A673 (cell line): Measurements from ENCODE around the gene ENOX2. TPM values are rescaled to one million over a fixed set of nuclear protein-coding genes. Genes with fewer than 3 reads are reported as not detected.

Experiments
- BruUV-seq: library from RNA; stranded (reverse); fragments of 400-500 nt; replicated peaks from 2 replicates; lab custom pipeline; 2021; lab: Mats Ljungman, UMichigan
- CTCF ChIA-PET: fragments of 300-600 bp; sonication (Branson Sonifier 250); formaldehyde crosslinking; loops from one replicate; lab custom pipeline; 2022; ENCODE audit warnings: antibody characterized with exemption; lab: Charles Lee
- POLR2A ChIA-PET: fragments of 300-600 bp; sonication (Branson Sonifier 250); formaldehyde crosslinking; loops from one replicate; lab custom pipeline; 2022; ENCODE audit warnings: antibody characterized with exemption; ENCODE audit not compliant: low non-redundant PET; lab: Charles Lee
- DNase-seq: peaks from one replicate; pipeline ENCODE4 v3.0.0-alpha.2; 2015; ENCODE audit warnings: low spot score
- H3K27ac ChIP-seq: fragments of 200-600 bp; sonication (generic); 2 replicates; pipeline ENCODE4 v1.5.1; 2016; ENCODE audit warnings: mixed run types, low read depth, mild to moderate bottlenecking, mixed read lengths, antibody characterized with exemption, low read length; ENCODE audit not compliant: poor library complexity, severe bottlenecking
- H3K27me3 ChIP-seq: fragments of 200-600 bp; sonication (generic); replicated peaks from 2 replicates; pipeline ENCODE4 v1.6.1; 2017; ENCODE audit warnings: mixed run types, low read depth, mild to moderate bottlenecking, mixed read lengths, antibody characterized with exemption, low read length; ENCODE audit not compliant: insufficient read depth, poor library complexity
- H3K36me3 ChIP-seq: fragments of 200-600 bp; sonication (generic); 2 replicates; pipeline ENCODE4 v1.6.1; 2016; ENCODE audit warnings: mixed run types, mild to moderate bottlenecking, mixed read lengths, antibody characterized with exemption, low read length; ENCODE audit not compliant: insufficient read depth, poor library complexity, severe bottlenecking
- H3K4me1 ChIP-seq: fragments of 200-600 bp; sonication (generic); 2 replicates; pipeline ENCODE4 v1.6.1; 2017; ENCODE audit warnings: mixed run types, mild to moderate bottlenecking, mixed read lengths, antibody characterized with exemption, low read length; ENCODE audit not compliant: insufficient read depth, poor library complexity, severe bottlenecking
- H3K4me3 ChIP-seq: fragments of 200-600 bp; sonication (generic); 2 replicates; pipeline ENCODE4 v1.5.1; 2016; ENCODE audit warnings: low read depth, mixed run types, mild to moderate bottlenecking, mixed read lengths, low read length; ENCODE audit not compliant: poor library complexity, severe bottlenecking
- H3K9me3 ChIP-seq: fragments of 200-600 bp; sonication (generic); 2 replicates; pipeline ENCODE4 v1.6.1; 2016; ENCODE audit warnings: mixed run types, low read depth, mild to moderate bottlenecking, mixed read lengths, antibody characterized with exemption, low read length; ENCODE audit not compliant: poor library complexity, severe bottlenecking
- CTCF ChIP-seq: fragments of 300-800, 200-600 bp; sonication (generic); conservative IDR thresholded peaks from 2 replicates; pipeline ENCODE4 v1.5.1; 2017; ENCODE audit warnings: low read depth, mild to moderate bottlenecking, antibody characterized with exemption, low read length, moderate library complexity, mixed read lengths
- EZH2 ChIP-seq: fragments of 200-600 bp; sonication (generic); IDR thresholded peaks from 2 replicates; pipeline ENCODE4 v1.6.1; 2017; ENCODE audit warnings: borderline replicate concordance, low read depth, mild to moderate bottlenecking, mixed read lengths, antibody characterized with exemption, low read length; ENCODE audit not compliant: poor library complexity, severe bottlenecking
- intact Hi-C: fragments of 100-400 bp; cut with micrococcal nuclease; formaldehyde crosslinking; loops from one replicate; pipeline ENCODE4 v1.10.0; 2022; ENCODE audit not compliant: unreplicated experiment
- total RNA-seq: library from RNA; stranded (reverse); gene quantifications from 2 replicates; pipeline ENCODE4 v1.2.3, GENCODE V29; 2021

ENOX2 gene
- total RNA-seq, 1 experiment from 2014 or later, result 12.9 TPM

GRCh38 chrX:130789793-130790192, 113.2 kb downstream of the ENOX2 start:
- no peak for DNase-seq
- H3K9me3 ChIP-seq, result no peaks in the 10 kb centered on the region
- H3K27ac ChIP-seq, result no peak overlapping the region
- POLR2A ChIA-PET, result no interaction called here
- BruUV-seq, result no TSS peak
- no peak overlapping the region for H3K4me3 ChIP-seq
- intact Hi-C loops, result no loop called here
- CTCF ChIA-PET, result no interaction called here
- H3K27me3 ChIP-seq, result no peaks in the 10 kb centered on the region
- TF ChIP-seq EZH2, result no peak
- no peak for TF ChIP-seq CTCF
- H3K36me3 ChIP-seq, result no peaks in the 10 kb centered on the region
- no peaks in the 10 kb centered on the region for H3K4me1 ChIP-seq

- ChIA-PET CTCF (no interaction called here), POLR2A (no interaction called here)
- H3K27me3 ChIP-seq, result no peaks in the 10 kb centered on the region
- H3K4me1 ChIP-seq, result no peaks in the 10 kb centered on the region
- no TSS peak for BruUV-seq
- no peak overlapping the region for H3K4me3 ChIP-seq
- no peak for DNase-seq
- intact Hi-C loops, result no loop called here
- H3K27ac ChIP-seq, result no peak overlapping the region
- H3K36me3 ChIP-seq, result no peaks in the 10 kb centered on the region
- H3K9me3 ChIP-seq, result no peaks in the 10 kb centered on the region
- TF ChIP-seq CTCF (no peak), EZH2 (no peak)
Observed at GRCh38 chrX:130788786-130789581, 114.0 kb downstream of the ENOX2 start.

- Histone ChIP-seq H3K9me3 (no peaks in the 10 kb centered on the region), H3K36me3 (no peaks in the 10 kb centered on the region), H3K4me3 (no peak overlapping the region), H3K4me1 (no peaks in the 10 kb centered on the region), H3K27me3 (no peaks in the 10 kb centered on the region), H3K27ac (no peak overlapping the region)
- BruUV-seq, result no TSS peak
- TF ChIP-seq EZH2 (no peak), CTCF (no peak)
- ChIA-PET POLR2A (no interaction called here), CTCF (no interaction called here)
- DNase-seq, result no peak
- intact Hi-C loops, result no loop called here
Observed at GRCh38 chrX:130786030-130786429, 117.0 kb downstream of the ENOX2 start.
